22Rv1 (cell line): ENCODE measurements around the gene KCNMB3.
"Not testable (repeated sequence)": the region's sequence is repeated elsewhere in the genome, so short reads cannot be mapped to it uniquely, and the experiment has no call there.

ENCODE experiments used
- H3K27ac ChIP-seq: fragments of 450-650 bp; 2 replicates; pipeline ENCODE4 v1.5.1; 2017
- ZFX ChIP-seq: fragments of 450-650 bp; IDR thresholded peaks from 2 replicates; pipeline ENCODE4 v1.6.1; 2017; ENCODE audit warnings: antibody characterized with exemption, borderline replicate concordance
- TF ChIP-seq, protein P1 (sequence below): fragments of 450-650 bp; IDR thresholded peaks from 2 replicates; pipeline ENCODE4 v1.5.1; 2017; ENCODE audit warnings: mild to moderate bottlenecking

The KCNMB3 gene

DNA sequence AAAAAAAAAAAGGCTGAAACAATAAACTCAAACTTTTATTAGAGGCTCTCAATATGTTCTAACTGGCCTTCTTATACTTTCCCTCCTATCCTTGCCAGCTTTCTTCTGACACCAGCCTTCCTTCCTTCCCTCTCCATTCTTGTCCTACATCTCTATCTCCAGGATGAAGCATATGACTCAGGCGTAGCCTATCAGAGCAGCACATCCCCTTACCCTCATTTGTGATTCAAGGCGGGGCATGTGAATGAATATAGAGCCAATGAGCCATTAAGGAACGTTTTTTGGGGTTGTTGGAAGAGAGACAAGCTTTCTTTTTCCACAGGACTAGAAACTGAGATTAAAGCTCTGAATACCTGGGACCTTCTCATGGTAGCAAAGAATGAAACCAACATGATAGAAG, 25.1 kb upstream of the KCNMB3 start:
- no peak overlapping the region for H3K27ac ChIP-seq
- TF ChIP-seq, protein P1, sequence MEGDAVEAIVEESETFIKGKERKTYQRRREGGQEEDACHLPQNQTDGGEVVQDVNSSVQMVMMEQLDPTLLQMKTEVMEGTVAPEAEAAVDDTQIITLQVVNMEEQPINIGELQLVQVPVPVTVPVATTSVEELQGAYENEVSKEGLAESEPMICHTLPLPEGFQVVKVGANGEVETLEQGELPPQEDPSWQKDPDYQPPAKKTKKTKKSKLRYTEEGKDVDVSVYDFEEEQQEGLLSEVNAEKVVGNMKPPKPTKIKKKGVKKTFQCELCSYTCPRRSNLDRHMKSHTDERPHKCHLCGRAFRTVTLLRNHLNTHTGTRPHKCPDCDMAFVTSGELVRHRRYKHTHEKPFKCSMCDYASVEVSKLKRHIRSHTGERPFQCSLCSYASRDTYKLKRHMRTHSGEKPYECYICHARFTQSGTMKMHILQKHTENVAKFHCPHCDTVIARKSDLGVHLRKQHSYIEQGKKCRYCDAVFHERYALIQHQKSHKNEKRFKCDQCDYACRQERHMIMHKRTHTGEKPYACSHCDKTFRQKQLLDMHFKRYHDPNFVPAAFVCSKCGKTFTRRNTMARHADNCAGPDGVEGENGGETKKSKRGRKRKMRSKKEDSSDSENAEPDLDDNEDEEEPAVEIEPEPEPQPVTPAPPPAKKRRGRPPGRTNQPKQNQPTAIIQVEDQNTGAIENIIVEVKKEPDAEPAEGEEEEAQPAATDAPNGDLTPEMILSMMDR = no peak
- TF ChIP-seq ZFX = no peak

DNA sequence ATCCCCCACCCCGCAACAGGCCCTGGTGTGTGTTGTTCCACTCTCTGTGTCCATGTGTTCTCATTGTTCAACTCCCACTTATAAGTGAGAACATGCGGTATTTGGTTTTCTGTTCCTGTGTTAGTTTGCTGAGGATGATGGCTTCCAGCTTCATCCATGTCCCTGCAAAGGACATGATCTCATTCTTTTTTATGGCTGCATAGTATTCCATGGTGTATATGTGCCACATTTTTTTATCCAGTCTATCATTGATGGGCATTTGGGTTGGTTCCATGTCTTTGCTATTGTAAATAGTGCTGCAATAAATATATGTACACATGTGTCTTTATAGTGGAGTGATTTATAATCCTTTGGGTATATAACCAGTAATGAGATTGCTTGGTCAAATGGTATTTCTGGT, 23.5 kb upstream of the KCNMB3 start:
- H3K27ac ChIP-seq = not testable (repeated sequence)

DNA sequence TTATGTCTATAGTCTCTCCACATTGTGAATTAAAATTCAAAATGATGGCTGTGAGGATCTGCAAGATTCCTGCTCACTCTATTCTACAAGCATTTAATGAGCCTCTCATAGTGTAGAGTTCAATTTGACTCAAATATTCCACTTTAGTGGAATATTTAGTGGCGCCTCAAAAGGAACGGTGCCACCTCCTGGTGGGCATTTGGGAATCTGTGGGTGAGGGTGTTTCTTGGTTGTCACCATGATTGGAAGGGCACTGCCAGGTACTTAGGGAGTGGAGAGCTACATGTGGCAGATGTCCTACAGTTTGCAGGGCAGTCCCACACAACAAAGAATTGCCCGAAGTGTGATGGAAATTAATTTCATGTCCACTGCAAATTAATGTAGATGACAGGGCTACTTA, 21.5 kb upstream of the KCNMB3 start:
- no peak overlapping the region for H3K27ac ChIP-seq
- TF ChIP-seq, protein P1 = no peak
- no peak for TF ChIP-seq ZFX

DNA sequence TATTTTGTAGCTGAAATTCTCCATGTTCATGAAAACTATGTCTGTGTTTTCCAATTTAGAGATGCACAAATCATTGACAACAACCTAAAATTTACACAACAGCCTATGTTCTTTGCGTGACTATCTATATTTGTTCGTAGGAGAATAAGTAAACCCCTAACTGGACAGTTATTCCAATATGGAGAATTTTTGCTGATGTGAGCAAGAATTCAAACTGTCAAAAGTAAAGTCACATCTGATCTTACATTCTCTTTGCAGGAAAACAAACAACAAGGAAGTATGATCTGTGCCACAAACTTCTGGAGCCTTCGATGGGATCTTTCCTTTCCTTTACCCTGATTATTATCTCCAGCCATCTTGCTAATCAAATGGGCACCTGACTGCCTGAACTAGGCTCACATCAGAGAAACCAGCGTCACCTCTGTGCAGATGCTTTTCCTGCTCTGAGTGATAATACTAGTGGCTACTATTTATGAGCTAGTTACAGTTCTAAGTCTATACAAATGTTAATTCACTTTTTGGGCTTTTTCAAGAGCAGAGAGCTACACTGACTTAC, 18.3 kb upstream of the KCNMB3 start:
- no peak for TF ChIP-seq ZFX
- TF ChIP-seq, protein P1 = no peak
- no peak overlapping the region for H3K27ac ChIP-seq

DNA sequence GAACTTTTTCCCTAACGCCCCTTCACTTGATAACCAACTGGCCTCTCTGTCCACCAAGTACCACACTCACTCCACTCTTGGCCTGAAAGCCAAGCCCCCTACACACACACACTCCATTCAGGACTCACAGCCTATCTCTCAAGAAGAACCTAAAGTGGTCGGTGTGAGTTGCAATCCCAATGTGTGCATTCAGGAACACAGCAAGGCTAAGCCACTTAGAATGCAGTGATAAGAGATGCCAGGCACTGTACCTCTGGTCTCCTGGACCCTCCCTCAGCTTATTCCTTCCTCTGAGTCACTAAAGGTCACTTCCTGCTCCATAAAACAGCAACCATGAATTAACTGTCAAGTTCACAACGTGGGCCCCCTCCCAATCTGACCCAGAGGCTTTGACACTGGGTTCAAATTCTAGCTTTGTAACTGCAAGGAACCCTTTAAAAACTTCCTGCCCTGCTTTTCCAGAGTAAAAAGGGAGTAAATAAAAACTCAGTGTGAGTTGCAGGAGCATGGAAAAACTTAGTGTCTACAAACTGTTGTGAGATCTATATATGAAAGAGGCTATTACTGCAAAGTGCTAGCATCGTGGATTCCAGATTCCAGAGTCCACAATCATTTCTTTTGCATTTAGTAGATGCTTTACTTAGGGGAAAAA, 17.6 kb upstream of the KCNMB3 start:
- TF ChIP-seq, protein P1 = no peak
- no peak for TF ChIP-seq ZFX
- H3K27ac ChIP-seq = no peak overlapping the region

DNA sequence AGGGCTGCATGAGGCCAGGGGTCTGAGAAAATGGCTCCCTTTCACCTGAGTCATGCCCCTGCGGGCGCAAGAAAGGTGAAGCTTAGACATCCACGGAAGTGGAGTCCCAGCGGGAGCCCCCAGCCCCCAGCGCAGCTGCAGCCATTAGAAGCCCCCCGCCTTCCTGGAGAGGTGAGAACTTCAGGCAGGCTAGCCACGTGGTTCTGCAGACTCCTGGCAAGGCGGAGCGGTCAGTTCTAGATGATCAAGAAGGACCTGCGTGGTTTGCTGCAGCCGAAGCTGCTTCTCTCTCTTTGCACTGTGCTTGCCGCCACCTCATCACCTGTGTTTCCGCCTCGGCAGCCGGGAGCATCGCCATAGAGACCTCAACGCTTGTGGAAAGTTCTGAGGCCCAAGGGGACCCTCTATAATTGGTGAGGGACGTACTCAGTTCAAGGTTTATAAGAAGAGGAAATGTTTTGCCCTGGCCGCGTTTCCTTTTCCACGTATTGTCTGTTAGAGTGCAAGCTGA, 15.8 kb upstream of the KCNMB3 start:
- no peak overlapping the region for H3K27ac ChIP-seq
- TF ChIP-seq ZFX = no peak
- TF ChIP-seq, protein P1 = no peak

DNA sequence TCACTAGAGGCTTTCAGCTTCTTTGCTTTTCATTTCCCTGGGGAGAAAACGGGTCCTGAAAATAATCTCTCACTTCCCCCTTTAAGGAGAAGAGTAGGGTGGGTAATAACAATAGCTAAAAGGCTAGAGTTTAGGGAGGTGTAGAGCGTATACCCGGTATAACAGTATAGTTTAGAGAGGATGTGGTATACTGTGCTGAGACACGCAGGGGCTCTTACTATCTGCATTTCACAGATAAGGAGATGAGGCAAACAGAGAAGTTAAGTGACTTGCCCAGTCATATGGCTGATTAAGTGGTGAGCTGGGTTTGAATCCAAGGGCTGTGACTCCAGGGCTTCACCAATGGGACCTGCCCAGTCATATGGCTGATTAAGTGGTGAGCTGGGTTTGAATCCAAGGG, 15.0 kb upstream of the KCNMB3 start:
- TF ChIP-seq, protein P1 = no peak
- no peak for TF ChIP-seq ZFX
- H3K27ac ChIP-seq = no peak overlapping the region
